ENCODE measurements around the gene PBX1. TPM values are rescaled to one million over a fixed set of nuclear protein-coding genes. Genes with fewer than 3 reads are reported as not detected.

PBX1 gene
- total RNA-seq, 1 donor from 2014 or later = 719 TPM

DNA sequence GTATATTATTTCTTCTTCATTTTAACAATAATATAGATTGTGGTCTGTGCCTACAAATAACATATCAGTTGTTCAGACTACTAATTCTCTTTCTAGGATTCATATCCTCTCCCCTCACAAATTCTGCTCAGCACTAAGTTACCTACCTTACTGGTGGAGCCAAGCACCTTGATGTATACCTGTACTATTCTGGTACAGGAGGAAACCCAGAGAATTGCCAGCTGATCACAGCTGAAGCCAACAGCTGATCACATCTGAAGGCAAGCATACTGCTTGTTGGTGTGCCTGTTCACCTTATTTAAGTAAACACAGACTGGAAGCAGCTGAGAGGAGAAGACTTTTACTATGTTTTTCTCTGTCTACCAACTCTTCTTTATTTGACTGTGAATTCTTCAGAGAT is 101.8 kb downstream of the PBX1 start:
- Mint-ChIP-seq H3K4me3 (no peak overlapping the region), H3K9me3 (no peaks in the 10 kb centered on the region), H3K36me3 (peaks cover 7% of the 10 kb centered on the region), H3K27me3 (ENCODE audit: low read depth) (no peaks in the 10 kb centered on the region), H3K4me1 (peaks cover 76% of the 10 kb centered on the region), H3K27ac (peak overlapping the region; percentile 92)
- DNase-seq (ENCODE audit: low spot score in 2 of 2, unreplicated experiment in 2 of 2) = no peak
- TF ChIP-seq, protein P1, sequence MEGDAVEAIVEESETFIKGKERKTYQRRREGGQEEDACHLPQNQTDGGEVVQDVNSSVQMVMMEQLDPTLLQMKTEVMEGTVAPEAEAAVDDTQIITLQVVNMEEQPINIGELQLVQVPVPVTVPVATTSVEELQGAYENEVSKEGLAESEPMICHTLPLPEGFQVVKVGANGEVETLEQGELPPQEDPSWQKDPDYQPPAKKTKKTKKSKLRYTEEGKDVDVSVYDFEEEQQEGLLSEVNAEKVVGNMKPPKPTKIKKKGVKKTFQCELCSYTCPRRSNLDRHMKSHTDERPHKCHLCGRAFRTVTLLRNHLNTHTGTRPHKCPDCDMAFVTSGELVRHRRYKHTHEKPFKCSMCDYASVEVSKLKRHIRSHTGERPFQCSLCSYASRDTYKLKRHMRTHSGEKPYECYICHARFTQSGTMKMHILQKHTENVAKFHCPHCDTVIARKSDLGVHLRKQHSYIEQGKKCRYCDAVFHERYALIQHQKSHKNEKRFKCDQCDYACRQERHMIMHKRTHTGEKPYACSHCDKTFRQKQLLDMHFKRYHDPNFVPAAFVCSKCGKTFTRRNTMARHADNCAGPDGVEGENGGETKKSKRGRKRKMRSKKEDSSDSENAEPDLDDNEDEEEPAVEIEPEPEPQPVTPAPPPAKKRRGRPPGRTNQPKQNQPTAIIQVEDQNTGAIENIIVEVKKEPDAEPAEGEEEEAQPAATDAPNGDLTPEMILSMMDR (IDR thresholded peaks at IDR 0.05; ENCODE audit: unreplicated experiment) = no peak

DNA sequence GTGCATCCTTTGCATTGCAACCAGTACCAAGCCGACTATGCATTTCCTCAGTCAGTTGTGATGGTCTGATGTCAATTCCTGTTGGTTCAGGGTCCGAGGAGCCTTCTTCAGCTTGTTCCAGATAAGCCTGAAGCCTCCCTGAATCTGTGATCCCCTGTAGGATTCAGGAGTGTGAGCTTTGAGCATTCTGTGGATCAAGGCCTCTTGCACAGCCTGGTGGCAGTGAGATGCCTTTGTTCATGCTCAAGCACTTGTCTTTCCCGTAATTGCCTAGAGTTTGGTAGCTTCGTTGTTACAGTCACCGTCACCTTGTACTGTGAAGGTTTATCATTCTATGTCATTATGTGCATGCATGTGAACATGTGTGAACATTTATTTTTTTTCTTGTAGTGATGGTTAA is 103.5 kb downstream of the PBX1 start:
- no peak for DNase-seq (ENCODE audit: low spot score in 2 of 2, unreplicated experiment in 2 of 2)
- peaks cover 5% of the 10 kb centered on the region for H3K36me3 Mint-ChIP-seq
- H3K4me1 Mint-ChIP-seq = peaks cover 77% of the 10 kb centered on the region
- H3K9me3 Mint-ChIP-seq = no peaks in the 10 kb centered on the region
- TF ChIP-seq, protein P1 (IDR thresholded peaks at IDR 0.05; ENCODE audit: unreplicated experiment) = no peak
- no peak overlapping the region for H3K4me3 Mint-ChIP-seq
- H3K27me3 Mint-ChIP-seq (ENCODE audit: low read depth) = no peaks in the 10 kb centered on the region
- H3K27ac Mint-ChIP-seq = peak overlapping the region; percentile 18

DNA sequence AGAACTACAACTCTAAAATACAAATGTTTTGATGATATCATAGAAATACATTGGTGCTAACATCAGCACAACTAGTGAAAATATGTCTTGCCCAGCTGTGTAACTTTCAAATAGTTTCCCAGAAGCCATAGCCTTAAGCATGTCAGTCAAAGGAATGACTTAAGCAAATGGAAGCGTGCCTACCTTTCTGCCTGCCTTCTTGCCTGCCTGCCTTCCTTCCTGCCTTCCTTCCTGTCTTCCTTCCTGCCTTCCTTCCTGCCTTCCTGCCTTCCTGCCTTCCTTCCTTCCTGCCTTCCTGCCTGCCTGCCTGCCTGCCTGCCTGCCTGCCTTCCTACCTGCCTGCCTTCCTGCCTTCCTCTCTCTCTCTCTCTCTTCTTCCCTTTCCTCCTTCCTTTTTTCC is 104.0 kb downstream of the PBX1 start:
- Mint-ChIP-seq H3K36me3 (peaks cover 5% of the 10 kb centered on the region), H3K27me3 (ENCODE audit: low read depth) (no peaks in the 10 kb centered on the region), H3K4me1 (peaks cover 77% of the 10 kb centered on the region), H3K27ac (peak overlapping the region; percentile 84), H3K4me3 (no peak overlapping the region), H3K9me3 (no peaks in the 10 kb centered on the region)
- no peak for DNase-seq (ENCODE audit: low spot score in 2 of 2, unreplicated experiment in 2 of 2)
- TF ChIP-seq, protein P1 (IDR thresholded peaks at IDR 0.05; ENCODE audit: unreplicated experiment) = no peak

DNA sequence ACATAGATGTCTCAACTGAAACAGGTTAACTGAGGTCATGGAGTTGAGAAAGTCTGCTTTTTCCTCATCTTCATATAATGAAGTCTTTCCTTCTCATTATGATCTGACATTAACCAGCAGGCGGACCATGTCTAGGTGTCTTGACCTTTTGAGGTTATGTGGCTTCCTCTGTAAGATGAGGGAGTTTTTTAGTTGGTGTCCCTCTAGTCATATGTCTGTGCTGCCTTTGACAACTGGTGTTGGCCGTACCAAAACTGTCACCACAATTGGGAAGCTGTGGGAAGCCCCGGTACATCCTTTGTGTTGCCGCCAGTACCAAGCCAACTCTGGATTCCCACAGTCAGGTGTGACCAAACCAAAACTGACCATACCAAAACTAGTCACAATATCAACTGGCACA is 105.1 kb downstream of the PBX1 start:
- Mint-ChIP-seq H3K4me3 (no peak overlapping the region), H3K4me1 (peaks cover 79% of the 10 kb centered on the region), H3K36me3 (peaks cover 7% of the 10 kb centered on the region), H3K27ac (peak overlapping the region; percentile 84), H3K27me3 (ENCODE audit: low read depth) (no peaks in the 10 kb centered on the region), H3K9me3 (no peaks in the 10 kb centered on the region)
- TF ChIP-seq, protein P1 (IDR thresholded peaks at IDR 0.05; ENCODE audit: unreplicated experiment) = no peak
- no peak for DNase-seq (ENCODE audit: low spot score in 2 of 2, unreplicated experiment in 2 of 2)

DNA sequence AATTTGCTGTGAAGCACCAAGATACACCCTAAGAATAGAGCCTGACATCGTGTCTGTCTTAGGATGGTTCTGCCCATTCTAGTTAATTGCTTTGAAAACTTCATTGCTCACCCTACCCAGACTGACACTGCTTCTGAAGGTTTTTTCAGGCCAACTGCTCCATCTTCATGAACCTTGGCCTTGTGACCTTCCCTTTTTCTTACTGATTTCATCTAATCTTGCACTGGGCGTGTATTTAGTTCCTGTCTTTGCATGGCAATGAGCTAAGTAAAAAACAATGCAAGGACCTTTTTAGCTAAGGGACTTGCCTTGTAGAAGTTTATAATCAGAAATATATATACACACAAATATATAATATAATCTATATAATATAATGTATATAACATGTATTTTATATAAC is 108.0 kb downstream of the PBX1 start:
- H3K36me3 Mint-ChIP-seq = peaks cover 9% of the 10 kb centered on the region
- H3K27ac Mint-ChIP-seq = peak overlapping the region; percentile 51
- DNase-seq (ENCODE audit: low spot score in 2 of 2, unreplicated experiment in 2 of 2) = no peak
- TF ChIP-seq, protein P1 (IDR thresholded peaks at IDR 0.05; ENCODE audit: unreplicated experiment) = no peak
- H3K9me3 Mint-ChIP-seq = no peaks in the 10 kb centered on the region
- peaks cover 87% of the 10 kb centered on the region for H3K4me1 Mint-ChIP-seq
- no peak overlapping the region for H3K4me3 Mint-ChIP-seq
- H3K27me3 Mint-ChIP-seq (ENCODE audit: low read depth) = no peaks in the 10 kb centered on the region

DNA sequence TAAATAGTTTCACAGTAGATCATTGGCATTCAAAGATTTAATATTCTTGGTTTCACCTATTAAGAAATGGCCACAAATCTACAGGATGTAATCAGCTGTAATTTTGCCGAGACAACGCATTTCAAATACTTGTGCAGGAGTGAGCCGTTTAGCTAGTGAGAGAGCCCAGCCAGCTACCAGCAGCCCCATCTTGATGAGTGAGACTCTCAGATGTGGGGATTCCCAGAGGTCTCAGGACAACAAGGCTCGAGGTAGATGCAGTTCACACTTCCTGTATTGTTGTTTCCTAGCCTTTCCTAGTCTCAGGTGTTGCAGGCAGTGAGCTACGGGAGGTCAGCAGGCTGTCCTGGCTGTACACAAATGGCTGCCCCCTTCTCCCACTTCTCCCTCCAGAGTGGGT is 108.6 kb downstream of the PBX1 start:
- Mint-ChIP-seq H3K27ac (peak overlapping the region; percentile 80), H3K27me3 (ENCODE audit: low read depth) (no peaks in the 10 kb centered on the region), H3K36me3 (peaks cover 9% of the 10 kb centered on the region), H3K4me3 (no peak overlapping the region), H3K9me3 (no peaks in the 10 kb centered on the region), H3K4me1 (peaks cover 90% of the 10 kb centered on the region)
- TF ChIP-seq, protein P1 (IDR thresholded peaks at IDR 0.05; ENCODE audit: unreplicated experiment) = no peak
- DNase-seq (ENCODE audit: low spot score in 2 of 2, unreplicated experiment in 2 of 2) = no peak
